Measurements from ENCODE around the gene ADCY3. TPM values are rescaled to one million over a fixed set of nuclear protein-coding genes. Genes with fewer than 3 reads are reported as not detected.
"Not testable (repeated sequence)": the region's sequence is repeated elsewhere in the genome, so short reads cannot be mapped to it uniquely, and the experiment has no call there.

The ADCY3 gene
- polyA plus RNA-seq, 1 of the 3 experiments (the other 2 are of a cell fraction) = 53.9 TPM

- H3K27ac ChIP-seq (ENCODE audit: low read depth in 2 of 2, low read length in 1 of 2); H3K4me1 ChIP-seq (ENCODE audit: control insufficient read depth in 1 of 2, insufficient read depth in 2 of 2, low read depth in 1 of 2, low read length in 1 of 2); H3K4me3 ChIP-seq (ENCODE audit: low read depth in 2 of 2, low read length in 1 of 2); H3K79me2 ChIP-seq (ENCODE audit: insufficient read depth); DNase-seq; H3F3A ChIP-seq (replicated peaks; ENCODE audit: insufficient read depth); H3K27me3 ChIP-seq (ENCODE audit: insufficient read depth); H3K9me3 ChIP-seq; H3K9me2 ChIP-seq; H4K20me1 ChIP-seq (ENCODE audit: insufficient read depth); POLR2A ChIA-PET; H2AFZ ChIP-seq (ENCODE audit: low read depth); H3K36me3 ChIP-seq (replicated peaks in 1 of 2; ENCODE audit: control insufficient read depth in 1 of 2, insufficient read depth in 2 of 2, low read length in 1 of 2); H3K9ac ChIP-seq; H3K4me2 ChIP-seq: not testable (repeated sequence)
- peak; percentile 25; the same call in 1 of the 2 replicates for TF ChIP-seq FOSL2 (IDR thresholded peaks at IDR 0.05; ENCODE audit: borderline replicate concordance, low read depth)
- 55% methylated on average over 8 of the region's 8 CpGs for WGBS (ENCODE audit: low lambda C conversion rate)
- CTCF ChIA-PET = interaction anchor here (0.5 to 16.7 kb wide), 4 partner anchors 9 to 1092 kb away, joined by 3 to 269 read pairs (median 24); no protein-coding TSS in a partner anchor
Observed at GRCh38 chr2:24835411-24835810, 84.6 kb downstream of the ADCY3 start.

- H3K36me3 ChIP-seq (replicated peaks in 1 of 2; ENCODE audit: control insufficient read depth in 1 of 2, insufficient read depth in 2 of 2, low read length in 1 of 2) = peaks cover 0 to 2% of the 10 kb centered on the region in 2 experiments
- no peaks in the 10 kb centered on the region for H3K9me3 ChIP-seq
- no peaks in the 10 kb centered on the region; a peak in 1 of 4 replicates for H3K4me1 ChIP-seq (ENCODE audit: control insufficient read depth in 1 of 2, insufficient read depth in 2 of 2, low read depth in 1 of 2, low read length in 1 of 2)
- ChIA-PET CTCF (interaction anchor here (1.3 to 16.7 kb wide), 3 partner anchors 8 to 426 kb away, joined by 4 to 269 read pairs (median 45); no protein-coding TSS in a partner anchor), POLR2A (no interaction called here)
- H3K9ac ChIP-seq = no peak overlapping the region
- no peak overlapping the region for H3K27ac ChIP-seq (ENCODE audit: low read depth in 2 of 2, low read length in 1 of 2)
- H3K27me3 ChIP-seq (ENCODE audit: insufficient read depth) = no peaks in the 10 kb centered on the region
- no peak overlapping the region for H3K4me3 ChIP-seq (ENCODE audit: low read depth in 2 of 2, low read length in 1 of 2)
- no peaks in the 10 kb centered on the region for H3K9me2 ChIP-seq
- no peak overlapping the region for H2AFZ ChIP-seq (ENCODE audit: low read depth)
- no peaks in the 10 kb centered on the region for H4K20me1 ChIP-seq (ENCODE audit: insufficient read depth)
- H3K79me2 ChIP-seq (ENCODE audit: insufficient read depth) = no peaks in the 10 kb centered on the region
- 95% methylated on average over 19 of the region's 20 CpGs for WGBS (ENCODE audit: low lambda C conversion rate)
- no peak for TF ChIP-seq USF1 (IDR thresholded peaks at IDR 0.05; ENCODE audit: borderline replicate concordance, low read depth)
- TF ChIP-seq CTCF (IDR thresholded peaks at IDR 0.05) = no peak
- TF ChIP-seq NFIC (IDR thresholded peaks at IDR 0.05; ENCODE audit: borderline replicate concordance) = no peak
- TF ChIP-seq SMC3 (IDR thresholded peaks at IDR 0.05; ENCODE audit: low read depth, low read length) = no peak
- DNase-seq = no peak
- no peak overlapping the region for H3K4me2 ChIP-seq
- no peaks in the 10 kb centered on the region for H3F3A ChIP-seq (replicated peaks; ENCODE audit: insufficient read depth)
Observed at GRCh38 chr2:24834733-24835395, 85.2 kb downstream of the ADCY3 start.
